Inferior parietal cortex (tissue), 1 donor: ENCODE results near the gene LRP1.
A peak's percentile ranks its signal among the peaks of the same experiment; 100 is the strongest.

Experiments used
- DNase-seq: peaks from one replicate; pipeline ENCODE4 v3.0.0-alpha.2; 2016; ENCODE audit errors: extremely low spot score

Gene LRP1

DNA sequence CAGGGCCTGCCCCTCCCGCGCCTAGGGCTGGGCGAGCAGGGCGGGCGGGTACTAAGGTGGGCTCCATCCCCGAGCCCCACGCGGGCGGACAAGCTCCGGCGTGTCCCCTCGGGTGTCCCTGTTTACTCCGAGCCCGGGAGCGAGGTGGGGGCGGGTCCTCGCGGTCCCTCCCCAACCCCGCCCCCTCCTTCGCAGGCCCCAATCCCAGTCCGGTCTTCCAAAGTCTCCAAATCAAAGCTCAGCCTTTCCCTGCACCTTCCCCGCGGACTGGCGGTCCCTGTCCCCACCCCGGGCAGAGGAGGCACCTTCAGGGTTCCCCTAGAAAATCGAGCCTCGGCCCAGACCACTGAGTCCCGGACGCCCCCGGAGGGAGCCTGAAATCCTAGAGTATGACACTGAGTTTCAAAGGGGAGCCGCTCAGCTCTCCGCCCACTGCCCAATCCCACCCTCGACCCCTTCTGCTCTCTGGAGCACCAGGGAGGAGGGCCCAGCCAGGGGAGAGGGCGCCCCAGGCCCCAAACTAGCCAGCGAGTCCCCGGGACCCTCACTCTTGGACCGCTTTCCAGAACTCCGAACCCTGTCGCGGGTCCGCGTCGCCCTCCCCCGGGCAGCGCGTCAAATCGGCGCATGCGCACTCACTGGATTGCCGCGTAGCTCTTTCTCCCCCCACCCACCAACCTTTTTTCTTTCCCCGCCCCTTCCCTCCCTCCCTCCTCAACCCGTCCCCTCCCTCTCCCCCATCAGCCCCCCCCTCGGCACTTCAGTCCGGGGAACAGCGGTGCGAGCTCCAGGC is at the start of gene LRP1:
Gene LRP1 (plus strand): TSS at position 758 of the 793 bp plus-strand sequence. CDS start 482 bp downstream, outside the sequence.
- DNase-seq, result peak; percentile 75

DNA sequence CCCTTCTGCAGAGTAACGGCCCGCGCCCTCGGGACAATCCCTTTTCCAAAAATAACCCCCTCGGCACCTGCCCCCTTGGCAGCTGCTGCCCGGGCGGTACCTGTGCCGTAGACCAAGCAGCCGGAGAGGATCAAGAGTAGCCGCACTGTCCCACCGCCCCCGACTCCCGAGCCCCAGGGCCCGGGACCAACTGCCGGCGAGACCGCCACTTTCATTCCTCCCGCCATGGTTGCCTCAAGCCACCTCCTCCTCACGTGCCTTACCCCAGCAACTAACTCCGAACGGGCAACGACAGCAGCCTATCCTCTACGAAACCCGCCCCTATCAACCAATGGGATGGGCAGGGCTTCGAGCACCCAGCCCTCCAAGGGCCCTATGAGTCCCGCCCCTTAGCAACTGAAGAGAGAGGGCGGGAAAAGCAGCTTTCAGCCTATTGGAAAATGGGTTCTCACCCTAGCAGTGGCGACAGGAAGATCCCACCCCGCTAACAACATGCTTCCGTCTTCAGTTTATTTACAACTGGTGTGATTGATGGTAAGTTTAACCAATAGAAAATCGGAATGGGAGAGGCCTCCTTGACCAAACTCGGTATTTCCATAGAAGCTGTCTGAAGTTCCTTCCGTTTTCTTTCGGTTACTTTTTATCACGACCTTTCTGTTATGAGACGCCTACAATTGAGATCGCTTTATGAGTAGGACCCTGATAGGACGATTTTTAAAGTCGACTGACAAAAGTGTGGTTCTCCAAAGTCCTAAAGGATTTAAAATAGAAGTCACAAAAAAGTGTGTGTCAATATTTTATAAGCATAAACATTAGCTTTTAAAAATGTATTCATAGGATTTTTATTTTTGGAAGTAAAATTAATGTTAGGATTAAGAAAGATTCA is 49.5 kb upstream of the LRP1 start, which contains the start of gene NEMP1:
Gene NEMP1 (minus strand): TSS at position 273 of the 886 bp plus-strand sequence. CDS start 46 bp downstream, at position 227.
- peak; percentile 100 for DNase-seq

DNA sequence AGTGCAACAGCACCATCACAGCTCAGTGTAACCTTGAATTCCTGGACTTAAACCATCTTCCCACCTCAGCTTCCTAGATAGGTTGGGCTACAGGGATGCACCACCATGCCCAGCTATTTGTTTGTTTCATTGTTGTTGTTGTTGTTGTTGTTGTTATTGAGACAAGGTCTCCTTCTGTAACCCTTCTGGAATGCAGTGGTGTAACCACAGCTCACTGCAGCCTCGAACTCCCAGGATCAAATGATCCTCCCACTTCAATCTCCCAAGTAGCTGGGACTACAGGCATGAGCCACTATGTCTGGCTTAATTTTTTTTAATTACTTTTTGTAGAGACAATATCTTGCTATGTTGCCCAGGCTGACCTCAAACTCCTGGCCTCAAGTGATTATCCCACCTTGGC is 48.5 kb upstream of the LRP1 start:
- no peak for DNase-seq

DNA sequence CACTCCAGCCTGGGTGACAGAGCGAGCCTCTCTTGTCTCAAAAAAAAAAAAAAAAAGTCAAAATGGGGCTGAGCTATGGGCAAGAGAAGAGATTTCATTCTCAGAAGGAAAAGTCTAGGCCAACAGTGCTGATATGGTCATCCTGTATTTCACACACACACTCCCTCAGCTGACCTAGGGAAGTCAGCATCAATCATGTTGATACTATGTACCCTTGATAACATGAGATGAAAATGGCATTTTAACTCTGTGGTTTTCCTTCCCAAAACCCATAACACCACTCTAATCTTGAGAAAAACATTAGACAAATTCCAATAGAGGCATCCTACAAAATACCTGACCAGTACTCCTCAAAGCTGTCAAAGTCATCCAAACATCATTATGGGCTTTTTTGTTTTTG is 47.4 kb upstream of the LRP1 start:
- no peak for DNase-seq

DNA sequence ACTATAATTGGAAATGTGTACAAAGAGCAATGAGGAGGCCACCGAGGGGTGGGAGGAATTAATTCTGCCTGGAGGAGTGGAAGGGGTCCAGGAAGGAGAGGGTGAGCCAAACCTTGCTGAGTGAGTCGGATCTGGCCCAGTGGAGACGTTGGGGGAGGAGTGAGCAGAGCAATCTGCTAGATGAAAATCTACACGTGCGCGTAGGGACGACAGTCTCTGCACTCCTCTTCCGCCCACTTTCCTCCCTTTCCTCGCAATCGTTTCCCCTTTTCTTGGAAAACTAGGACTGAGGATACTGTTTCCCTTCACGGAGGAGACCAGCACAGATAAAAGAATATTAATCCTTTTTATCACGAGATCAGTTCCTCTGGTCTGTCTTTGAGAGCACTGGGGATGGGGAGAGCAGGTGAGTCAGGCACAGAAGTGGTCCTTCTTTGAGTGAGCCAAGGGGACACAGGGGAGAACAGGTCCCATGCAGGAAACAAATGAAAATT is 42.2 kb upstream of the LRP1 start:
- no peak for DNase-seq

DNA sequence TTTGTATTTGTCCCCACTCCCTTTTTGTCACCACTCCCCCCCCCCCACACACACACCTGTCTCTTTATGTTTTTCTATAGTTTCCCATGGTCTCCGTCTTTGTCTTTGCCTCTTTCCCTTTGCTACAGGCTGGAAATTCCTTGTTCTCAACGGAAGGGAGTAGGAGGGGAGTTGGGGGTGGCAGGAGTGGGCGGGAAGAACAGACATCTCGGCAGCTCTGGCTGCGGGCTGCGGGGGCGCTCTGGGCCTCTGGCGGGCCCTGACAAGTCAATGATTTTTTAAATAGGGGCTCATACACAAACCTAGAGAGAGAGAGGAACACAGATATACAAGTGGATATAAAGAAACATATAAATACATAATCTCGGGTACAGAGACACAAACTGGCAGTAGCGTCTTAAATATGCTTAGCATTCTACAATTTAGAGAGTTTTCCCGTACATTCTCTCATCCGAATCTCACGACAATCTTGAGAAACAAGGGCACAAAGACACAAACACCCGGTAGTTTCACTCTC is 41.7 kb upstream of the LRP1 start:
- no peak for DNase-seq

DNA sequence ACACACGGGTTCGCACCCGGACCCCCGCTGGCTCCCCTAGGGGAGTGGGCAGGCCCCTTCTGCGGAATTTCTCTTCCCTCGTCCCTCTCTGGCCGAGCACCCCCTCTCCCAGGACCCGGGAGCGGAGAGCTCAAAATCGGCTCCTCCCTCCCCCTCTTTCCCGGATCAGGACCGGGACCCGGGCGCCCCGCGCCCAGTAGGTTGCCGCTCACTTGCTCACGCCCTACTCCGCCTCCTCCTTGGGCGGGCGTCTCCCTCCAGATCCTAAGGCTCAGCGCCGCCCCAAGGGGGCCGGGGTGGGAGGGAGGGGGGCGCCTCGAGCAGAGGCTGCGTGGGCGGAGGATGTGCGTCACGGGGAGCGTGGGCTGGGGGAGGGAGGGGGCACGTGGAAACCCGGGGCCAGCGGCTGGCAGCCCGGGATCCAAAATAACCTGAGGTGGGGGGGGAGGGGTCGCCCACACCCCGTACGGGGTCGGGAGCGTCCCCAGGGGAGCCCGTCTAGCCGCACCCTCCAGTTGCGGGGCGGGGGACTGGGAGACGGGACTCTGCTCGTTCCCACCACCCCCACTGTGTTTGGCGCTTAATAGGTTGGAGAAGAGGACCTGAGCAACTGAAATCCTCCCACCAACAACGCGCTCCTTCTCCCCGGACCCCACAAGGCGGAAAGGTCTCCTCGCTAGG is 41.1 kb upstream of the LRP1 start:
- DNase-seq, result no peak

DNA sequence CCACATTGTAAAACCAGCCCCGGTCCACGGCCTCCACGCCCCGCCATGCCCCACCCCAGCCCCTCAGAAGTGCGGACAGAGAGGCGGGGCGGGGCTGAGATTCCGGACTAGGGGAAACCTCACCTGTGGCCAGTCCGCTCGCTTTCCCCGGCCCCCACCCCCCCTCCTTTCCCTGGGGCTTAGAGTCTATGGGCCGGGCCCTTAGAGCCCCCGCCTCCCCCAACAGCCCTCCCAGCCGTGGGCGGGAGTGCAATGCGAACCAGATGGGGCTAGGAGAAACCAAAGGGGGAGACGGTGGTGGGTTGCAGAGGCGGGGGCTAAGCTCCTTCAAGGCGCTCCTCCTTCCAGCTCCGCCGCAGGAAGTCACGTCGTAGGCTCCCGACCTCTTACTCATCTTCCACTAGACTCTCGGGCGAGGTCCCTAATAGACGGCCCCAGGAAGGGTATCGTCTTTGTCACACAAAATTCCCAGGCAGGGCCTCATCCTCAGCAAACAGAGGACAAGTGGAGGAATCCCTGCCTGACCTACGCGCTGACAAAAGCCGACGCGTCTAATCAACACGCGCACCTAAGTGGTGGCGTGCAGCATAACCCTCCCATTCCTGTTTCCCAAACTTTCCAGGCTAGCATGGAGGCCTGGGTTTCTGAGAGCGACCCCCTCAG is 40.5 kb upstream of the LRP1 start:
- DNase-seq, result no peak

DNA sequence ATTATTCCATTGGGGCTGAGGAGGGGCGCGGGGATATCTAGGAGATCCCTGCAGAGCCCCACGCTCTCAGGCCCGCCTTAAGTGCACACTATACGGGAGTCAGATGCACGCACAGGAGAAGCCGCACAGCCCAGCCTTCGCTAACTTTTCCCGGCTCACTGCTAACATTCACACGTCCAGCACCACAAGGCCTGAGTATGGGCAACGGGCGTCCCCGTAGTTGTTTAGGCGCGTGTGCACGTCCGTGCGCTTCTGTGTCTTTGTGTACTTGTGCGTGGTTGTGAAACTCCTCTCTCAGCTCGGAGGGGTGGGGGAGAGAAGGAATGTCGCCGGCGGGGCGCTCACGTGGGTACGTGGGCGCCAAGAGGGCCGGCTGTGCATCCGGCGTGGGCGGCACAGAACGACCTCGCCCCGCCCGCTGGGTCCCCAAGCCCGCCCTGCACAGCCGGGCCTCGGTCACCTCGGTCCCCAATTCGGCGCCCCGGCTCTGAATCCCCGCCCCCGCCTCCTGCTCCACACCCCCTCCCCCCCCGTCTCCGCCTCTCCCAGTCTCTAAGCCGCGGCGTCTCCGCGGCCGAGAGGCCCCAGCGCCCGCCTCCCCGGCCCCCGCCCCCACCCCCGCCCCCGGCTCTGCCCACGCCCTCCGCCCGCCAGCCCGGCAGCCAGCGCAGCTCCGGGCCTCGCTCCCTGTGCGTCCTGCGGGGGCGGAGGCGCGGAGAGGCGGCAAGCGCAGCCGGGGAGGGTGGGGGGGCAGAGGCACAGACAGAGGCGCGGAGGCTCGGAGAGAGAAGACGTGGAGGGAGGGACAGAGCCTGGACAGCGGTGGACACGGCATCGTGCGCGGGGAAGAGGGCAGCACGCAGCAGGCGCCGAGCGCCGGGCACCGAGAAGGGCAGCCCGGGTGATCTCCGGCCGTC is 39.7 kb upstream of the LRP1 start, which contains the start of gene NAB2:
Gene NAB2 (plus strand): TSS at position 761 of the 917 bp plus-strand sequence. CDS start 158 bp downstream, outside the sequence.
- DNase-seq, result peak; percentile 80

DNA sequence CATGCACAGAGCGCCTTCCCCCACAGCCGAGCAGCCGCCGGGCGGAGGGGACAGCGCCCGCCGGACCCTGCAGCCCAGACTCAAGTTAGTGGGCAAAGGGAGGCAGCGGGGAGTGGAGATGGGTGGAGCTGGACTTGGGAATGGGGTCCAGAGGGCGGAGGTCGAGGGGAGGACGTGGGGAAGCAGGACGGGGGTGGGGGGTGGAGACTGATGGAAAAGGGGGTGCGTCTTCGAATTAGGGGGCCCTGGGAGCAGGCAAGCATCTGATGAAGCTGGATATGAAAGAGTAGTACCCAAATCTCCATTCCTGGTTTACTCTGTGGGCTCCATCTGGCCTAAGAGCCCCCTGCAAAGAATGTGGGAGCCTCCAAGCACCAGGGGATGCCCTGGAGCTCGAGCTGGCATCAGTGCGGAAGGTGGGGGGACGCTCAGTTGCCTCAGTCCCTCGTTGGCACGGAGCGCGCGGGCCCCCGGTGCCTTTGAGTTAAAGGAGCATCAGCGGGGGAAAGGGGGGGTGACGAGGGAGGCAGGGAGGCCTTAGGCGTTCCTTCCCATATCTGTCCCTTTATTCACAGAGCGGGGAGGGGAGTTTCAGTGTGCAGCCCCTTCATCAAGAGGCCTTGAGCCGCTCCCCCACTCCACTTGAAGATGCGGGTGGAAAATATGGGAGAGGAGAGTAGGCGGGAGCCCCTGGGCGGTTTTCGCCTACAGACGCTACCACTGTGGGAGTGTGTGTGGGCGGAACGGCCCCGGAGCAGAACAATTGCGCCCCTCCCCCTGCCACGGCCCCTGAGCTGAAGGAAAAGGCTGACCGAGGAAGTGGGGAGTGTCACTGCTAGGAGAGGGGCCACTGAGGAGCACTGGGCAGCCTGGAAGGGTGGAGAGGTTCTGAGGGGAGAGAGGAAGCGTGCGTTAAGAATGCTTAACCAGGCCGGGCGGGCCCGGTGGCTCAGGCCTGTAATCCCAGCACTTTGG is 38.7 kb upstream of the LRP1 start:
- peak; percentile 36 for DNase-seq

DNA sequence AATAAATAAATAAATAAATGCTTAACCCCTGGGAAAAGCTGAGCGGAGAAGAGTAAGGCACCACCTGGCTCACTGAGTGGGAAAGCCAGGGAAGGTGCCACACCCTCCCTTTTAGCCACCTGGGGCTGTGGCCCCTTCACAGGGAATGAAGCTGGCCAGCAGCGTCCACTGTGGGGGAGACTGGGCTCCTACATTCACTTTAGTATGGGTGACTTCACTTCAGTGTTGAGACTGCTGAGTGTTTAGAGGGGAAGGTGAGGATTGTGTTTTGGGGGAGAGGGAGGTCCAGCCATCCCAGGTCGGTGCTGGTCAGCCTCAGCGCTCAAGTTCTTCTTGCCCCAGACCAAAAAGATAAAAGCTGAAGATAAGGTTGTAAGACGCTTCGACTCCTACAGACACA is 37.8 kb upstream of the LRP1 start:
- no peak for DNase-seq

DNA sequence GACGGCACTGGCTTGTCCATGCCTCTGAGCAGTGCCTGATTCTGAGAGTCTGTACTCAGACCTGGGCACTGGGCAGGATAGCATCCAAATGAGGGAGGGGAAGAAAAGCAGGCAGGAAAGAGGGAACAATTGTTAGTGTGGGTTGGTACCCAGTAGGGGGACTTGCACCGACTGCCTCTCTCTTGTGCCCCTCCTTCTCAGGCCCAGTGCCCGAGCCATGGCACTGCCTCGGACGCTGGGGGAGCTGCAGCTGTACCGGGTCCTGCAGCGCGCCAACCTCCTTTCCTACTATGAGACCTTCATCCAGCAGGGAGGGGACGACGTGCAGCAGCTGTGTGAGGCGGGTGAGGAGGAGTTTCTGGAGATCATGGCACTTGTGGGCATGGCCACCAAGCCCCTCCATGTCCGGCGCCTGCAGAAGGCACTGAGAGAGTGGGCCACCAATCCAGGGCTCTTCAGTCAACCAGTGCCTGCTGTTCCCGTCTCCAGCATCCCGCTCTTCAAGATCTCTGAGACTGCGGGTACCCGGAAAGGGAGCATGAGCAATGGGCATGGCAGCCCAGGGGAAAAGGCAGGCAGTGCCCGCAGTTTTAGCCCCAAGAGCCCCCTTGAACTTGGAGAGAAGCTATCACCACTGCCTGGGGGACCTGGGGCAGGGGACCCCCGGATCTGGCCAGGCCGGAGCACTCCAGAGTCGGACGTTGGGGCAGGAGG is 37.2 kb upstream of the LRP1 start:
- DNase-seq, result peak; percentile 51

DNA sequence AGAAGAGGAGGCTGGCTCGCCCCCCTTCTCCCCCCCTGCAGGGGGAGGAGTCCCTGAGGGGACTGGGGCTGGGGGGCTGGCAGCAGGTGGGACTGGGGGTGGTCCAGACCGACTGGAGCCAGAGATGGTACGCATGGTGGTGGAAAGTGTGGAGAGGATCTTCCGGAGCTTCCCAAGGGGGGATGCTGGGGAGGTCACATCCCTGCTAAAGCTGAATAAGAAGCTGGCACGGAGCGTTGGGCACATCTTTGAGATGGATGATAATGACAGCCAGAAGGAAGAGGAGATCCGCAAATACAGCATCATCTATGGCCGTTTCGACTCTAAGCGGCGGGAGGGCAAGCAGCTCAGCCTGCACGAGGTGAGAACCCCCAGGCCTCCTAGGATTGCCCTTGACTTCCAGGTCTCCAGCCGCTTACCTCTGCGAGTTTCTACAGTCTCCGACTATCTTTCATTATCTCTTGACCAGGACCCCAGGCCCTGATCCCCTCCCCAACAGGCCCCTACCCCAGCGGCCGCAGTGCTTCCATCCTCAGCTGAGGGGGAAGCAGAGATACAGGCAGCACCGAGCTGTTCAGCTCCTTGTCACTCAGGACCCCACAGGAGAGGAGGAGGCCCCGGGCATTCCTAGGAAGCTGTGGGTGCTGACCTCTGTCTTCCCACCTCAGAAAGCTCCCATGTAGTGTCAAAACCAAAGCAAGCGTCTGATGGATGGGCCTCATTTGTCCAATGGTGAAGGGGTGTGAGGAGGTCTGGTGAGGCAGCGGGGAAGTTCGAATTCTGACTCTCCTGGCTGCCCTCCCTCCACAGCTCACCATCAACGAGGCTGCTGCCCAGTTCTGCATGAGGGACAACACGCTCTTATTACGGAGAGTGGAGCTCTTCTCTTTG is 36.4 kb upstream of the LRP1 start:
- DNase-seq, result no peak

DNA sequence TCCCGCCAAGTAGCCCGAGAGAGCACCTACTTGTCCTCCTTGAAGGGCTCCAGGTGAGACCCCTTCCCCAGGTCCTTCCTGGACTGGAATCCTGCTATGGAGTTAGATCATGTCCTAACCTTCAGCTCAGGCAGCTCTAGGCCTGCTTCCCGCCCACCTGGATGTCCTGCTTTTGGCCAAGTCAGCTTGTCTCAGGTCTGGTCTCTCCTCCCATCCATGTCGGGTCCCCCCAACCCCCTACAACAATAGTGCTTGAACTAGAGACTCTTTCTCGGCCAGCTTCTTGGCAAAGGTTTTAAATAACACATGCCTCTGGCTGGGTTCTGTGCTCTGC is 35.8 kb upstream of the LRP1 start:
- DNase-seq, result no peak

DNA sequence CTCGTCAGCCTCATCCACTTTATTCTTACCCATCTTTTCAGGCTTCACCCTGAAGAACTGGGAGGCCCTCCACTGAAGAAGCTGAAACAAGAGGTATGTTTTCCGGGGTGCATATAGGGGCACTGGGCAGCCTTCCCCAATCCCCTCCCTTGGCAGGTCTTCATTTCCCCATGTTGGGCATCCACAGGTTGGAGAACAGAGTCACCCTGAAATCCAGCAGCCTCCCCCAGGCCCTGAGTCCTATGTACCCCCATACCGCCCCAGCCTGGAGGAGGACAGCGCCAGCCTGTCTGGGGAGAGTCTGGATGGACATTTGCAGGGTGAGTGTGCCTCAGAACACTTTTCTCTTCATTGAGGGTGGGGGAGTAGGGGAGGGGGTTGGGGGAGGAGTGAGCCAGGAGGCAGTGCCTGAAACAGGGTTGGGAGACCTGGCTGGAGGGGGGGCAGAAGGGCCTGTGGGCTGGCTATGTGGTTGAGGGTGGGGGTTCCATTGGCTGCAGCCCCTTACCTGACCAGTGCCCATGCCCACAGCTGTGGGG is 35.3 kb upstream of the LRP1 start:
- no peak for DNase-seq

DNA sequence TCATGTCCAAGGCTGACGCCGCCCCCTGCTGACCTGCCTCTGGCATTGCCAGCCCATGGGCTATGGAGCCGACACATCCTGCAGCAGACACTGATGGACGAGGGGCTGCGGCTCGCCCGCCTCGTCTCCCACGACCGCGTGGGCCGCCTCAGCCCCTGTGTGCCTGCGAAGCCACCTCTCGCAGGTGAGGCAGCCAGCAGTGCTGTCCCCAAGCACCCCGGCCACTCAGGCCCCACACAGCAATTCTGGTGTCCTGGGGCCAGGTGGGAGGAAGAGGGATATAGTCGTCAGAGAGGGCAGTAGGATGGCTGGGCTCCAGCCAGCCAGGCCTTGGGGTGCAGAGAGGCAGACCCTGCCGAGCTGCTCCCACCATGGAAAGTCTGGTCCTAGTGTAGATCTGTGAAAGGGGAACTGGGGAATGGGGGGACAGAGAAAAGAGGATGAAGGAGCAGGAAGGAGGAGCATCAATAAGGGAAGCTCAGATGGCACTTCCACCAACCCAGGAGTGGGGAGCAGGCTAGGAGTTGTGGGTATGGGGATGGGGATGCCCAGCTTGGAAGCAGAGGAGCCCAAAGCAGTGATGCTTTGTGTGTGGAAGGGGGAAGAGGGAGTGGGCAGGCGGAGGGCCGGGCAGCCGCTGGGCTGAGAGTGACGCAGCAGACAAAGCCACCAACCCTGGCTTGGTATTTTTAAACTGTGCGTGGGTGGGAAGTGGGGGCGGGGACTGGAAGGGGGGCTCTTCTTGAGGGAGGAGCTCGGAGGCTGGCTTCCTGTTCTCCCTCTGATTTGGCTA is 34.7 kb upstream of the LRP1 start:
- no peak for DNase-seq
